Measurements from ENCODE around the gene TYMS. TPM values are rescaled to one million over a fixed set of nuclear protein-coding genes. Genes with fewer than 3 reads are reported as not detected.
A peak's percentile ranks its signal among the peaks of the same experiment; 100 is the strongest.

TYMS gene
- total RNA-seq, 2 donors from 2014 or later, result 81.9 to 90.0 TPM

GRCh38 chr18:668260-668659, 10.8 kb downstream of the TYMS start:
- Histone ChIP-seq H3K9ac (ENCODE audit: extremely low read depth, low read length, poor library complexity, severe bottlenecking) (no peak overlapping the region), H3K27ac (ENCODE audit: low read depth, low read length) (no peak overlapping the region), H3K4me3 (ENCODE audit: low read length) (no peak overlapping the region), H3K36me3 (ENCODE audit: control insufficient read depth, insufficient read depth, low read length) (peaks cover 70% of the 10 kb centered on the region), H3K4me1 (ENCODE audit: control insufficient read depth, insufficient read depth, low read length) (no peaks in the 10 kb centered on the region), H3K9me3 (ENCODE audit: control insufficient read depth, low read length) (peaks cover 7% of the 10 kb centered on the region), H3K27me3 (ENCODE audit: control insufficient read depth, insufficient read depth, low read length, poor library complexity, severe bottlenecking) (no peaks in the 10 kb centered on the region)
- 80 to 95% methylated on average over 1 of the region's 1 CpG for WGBS, 2 experiments (ENCODE audit: insufficient coverage in 1 of 2, insufficient read length in 1 of 2)
- Mint-ChIP-seq H3K36me3 (ENCODE audit: low read depth) (peaks cover 58% of the 10 kb centered on the region), H3K27me3 (ENCODE audit: insufficient read depth) (no peaks in the 10 kb centered on the region), H3K9me3 (no peaks in the 10 kb centered on the region), H3K4me1 (no peaks in the 10 kb centered on the region), H3K4me3 (no peak overlapping the region), H3K27ac (no peak overlapping the region)
- no peak for DNase-seq
- no peak for TF ChIP-seq CTCF (conservative IDR thresholded peaks at IDR 0.05)

- no peaks in the 10 kb centered on the region for H3K4me1 ChIP-seq (ENCODE audit: control insufficient read depth, insufficient read depth, low read length)
- WGBS, 2 experiments (ENCODE audit: insufficient coverage in 1 of 2, insufficient read length in 1 of 2), result 93 to 94% methylated on average over 6 to 8 of the region's 8 CpGs
- Mint-ChIP-seq H3K9me3 (no peaks in the 10 kb centered on the region), H3K27ac (no peak overlapping the region), H3K36me3 (ENCODE audit: low read depth) (peaks cover 59% of the 10 kb centered on the region), H3K27me3 (ENCODE audit: insufficient read depth) (no peaks in the 10 kb centered on the region), H3K4me1 (no peaks in the 10 kb centered on the region), H3K4me3 (no peak overlapping the region)
- H3K4me3 ChIP-seq (ENCODE audit: low read length), result no peak overlapping the region
- DNase-seq, result peak; percentile 24
- H3K27ac ChIP-seq (ENCODE audit: low read depth, low read length), result no peak overlapping the region
- H3K9ac ChIP-seq (ENCODE audit: extremely low read depth, low read length, poor library complexity, severe bottlenecking), result no peak overlapping the region
- peaks cover 78% of the 10 kb centered on the region for H3K36me3 ChIP-seq (ENCODE audit: control insufficient read depth, insufficient read depth, low read length)
- no peaks in the 10 kb centered on the region for H3K27me3 ChIP-seq (ENCODE audit: control insufficient read depth, insufficient read depth, low read length, poor library complexity, severe bottlenecking)
- H3K9me3 ChIP-seq (ENCODE audit: control insufficient read depth, low read length), result peaks cover 7% of the 10 kb centered on the region
- TF ChIP-seq CTCF (conservative IDR thresholded peaks at IDR 0.05), result no peak
Measured at GRCh38 chr18:669077-669476, 11.6 kb downstream of the TYMS start.

GRCh38 chr18:670522-670921, 13.1 kb downstream of the TYMS start:
- Mint-ChIP-seq H3K27ac (no peak overlapping the region), H3K9me3 (no peaks in the 10 kb centered on the region), H3K4me1 (no peaks in the 10 kb centered on the region), H3K36me3 (ENCODE audit: low read depth) (peaks cover 68% of the 10 kb centered on the region), H3K4me3 (no peak overlapping the region), H3K27me3 (ENCODE audit: insufficient read depth) (no peaks in the 10 kb centered on the region)
- Histone ChIP-seq H3K9ac (ENCODE audit: extremely low read depth, low read length, poor library complexity, severe bottlenecking) (no peak overlapping the region), H3K27me3 (ENCODE audit: control insufficient read depth, insufficient read depth, low read length, poor library complexity, severe bottlenecking) (no peaks in the 10 kb centered on the region), H3K4me1 (ENCODE audit: control insufficient read depth, insufficient read depth, low read length) (no peaks in the 10 kb centered on the region), H3K4me3 (ENCODE audit: low read length) (no peak overlapping the region), H3K36me3 (ENCODE audit: control insufficient read depth, insufficient read depth, low read length) (peaks cover 88% of the 10 kb centered on the region), H3K27ac (ENCODE audit: low read depth, low read length) (no peak overlapping the region), H3K9me3 (ENCODE audit: control insufficient read depth, low read length) (peaks cover 7% of the 10 kb centered on the region)
- DNase-seq, result peak; percentile 17
- WGBS, 2 experiments (ENCODE audit: insufficient coverage in 1 of 2, insufficient read length in 1 of 2), result 97 to 99% methylated on average over 11 of the region's 11 CpGs
- no peak for TF ChIP-seq CTCF (conservative IDR thresholded peaks at IDR 0.05)
